Psoas muscle (tissue), 8 donors: ENCODE measurements around the gene RTL5. TPM values are rescaled to one million over a fixed set of nuclear protein-coding genes. Genes with fewer than 3 reads are reported as not detected.

ENCODE experiments used
- ATAC-seq, 4 donors: fragments of 200-7000 bp; cut with Tn5 transposase; one replicate each; pipeline ENCODE4 v1.9.1; 2020; ENCODE audit warnings: moderate library complexity in 3 of 4, mild to moderate bottlenecking in 2 of 4
- DNase-seq, 2 donors: peaks; one replicate each; pipeline ENCODE4 v3.0.0-alpha.2; 2020
- H3K27ac ChIP-seq: fragments of 200-600 bp; one replicate; pipeline ENCODE4 v1.8.0; 2022
- H3K27me3 ChIP-seq, 3 donors: fragments of 200-600 bp in 1 of 3; one replicate each; pipeline versions ENCODE4 v1.6.1 to v1.8.0; 2013 to 2022; ENCODE audit warnings: low read length in 2 of 3, mild to moderate bottlenecking in 2 of 3, moderate library complexity in 1 of 3; ENCODE audit not compliant: insufficient read depth in 3 of 3
- H3K36me3 ChIP-seq, 2 donors: fragments of 200-600 bp in 1 of 2; one replicate each; pipeline versions ENCODE4 v1.6.1 to v1.8.0; 2013 to 2022; ENCODE audit warnings: low read depth in 1 of 2, mild to moderate bottlenecking in 1 of 2, moderate library complexity in 1 of 2; ENCODE audit not compliant: insufficient read depth in 1 of 2
- H3K4me1 ChIP-seq: fragments of 200-600 bp; one replicate; pipeline ENCODE4 v1.8.0; 2022
- H3K4me3 ChIP-seq: fragments of 200-600 bp; one replicate; pipeline ENCODE4 v1.8.0; 2022; ENCODE audit warnings: mild to moderate bottlenecking
- H3K9me3 ChIP-seq: fragments of 200-600 bp; one replicate; pipeline ENCODE4 v1.8.0; 2022
- WGBS, 3 donors: extraction: QIAGEN DNeasy Blood & Tissue Kit; methylation state at CpG; one replicate each; pipeline versions ENCODE4 v1.1.6 to v1.1.7; 2013; 5-methylcytosine and 5-hydroxymethylcytosine counted together
- intact Hi-C, 2 donors: fragments of 100-400 bp; cut with DNase I; formaldehyde crosslinking; loops; one replicate each; pipeline versions ENCODE4 v1.11.0 to v1.14.2; 2022
- polyA plus RNA-seq, 3 donors: library from polyadenylated mRNA; stranded (reverse); fragments of 200-250 nt; gene quantifications; one replicate each; pipeline ENCODE4 v1.2.3, GENCODE V29; 2013
- total RNA-seq, 4 donors: library from RNA; stranded (reverse); fragmentation: NEBNext Ultra II Directional in 2 of 4; extraction: Animal tissue kit (Norgen Biotek cat#: 25700) in 2 of 4; gene quantifications; one replicate each; pipeline versions ENCODE4 v1.2.1 to v1.2.4, GENCODE V29; 2021 to 2023
- TF ChIP-seq, protein P1 (sequence below): fragments of 200-600 bp; IDR thresholded peaks from one replicate; pipeline ENCODE4 v1.8.0; 2022; ENCODE audit warnings: antibody characterized with exemption
- donor health status: healthy with polysubstance abuse.
- donor health status: DM: no; HTN: no; CAD: no; lungs with moderate emphysema.
- donor health status: Bipolar disorder and iron deficiency.
- donor health status: healthy.
- donor health status: DM: yes; HTN: yes; CAD: no.
- donor health status: DM: no; HTN: no; CAD: no.
- donor health status: DM: no; HTN: no; CAD: no.
- donor health status: DM: yes; HTN: yes; CAD: no.

RTL5 gene
- total and polyA plus RNA-seq, 7 donors: 0.37 to 2.2 (median 0.91) TPM

DNA sequence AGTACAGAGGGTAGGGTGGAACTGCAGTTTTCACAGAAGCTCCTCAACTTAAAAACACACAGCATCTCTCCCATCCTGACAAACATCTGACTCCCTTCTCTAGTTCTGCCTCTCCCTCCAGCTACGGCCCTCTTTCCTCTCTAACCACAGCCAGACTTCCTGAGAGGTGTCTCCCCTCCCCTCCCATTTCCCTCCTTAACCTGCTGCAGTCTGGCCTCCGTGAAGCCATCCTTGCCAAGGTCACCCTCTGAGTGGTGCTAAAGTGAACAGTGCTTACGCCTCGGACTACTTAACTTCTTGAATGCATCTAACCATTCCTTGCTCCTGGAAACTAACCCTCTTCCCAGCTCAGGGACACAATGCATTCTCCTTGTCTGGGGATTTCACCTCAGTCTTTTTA is 53.3 kb downstream of the RTL5 start:
- 69 to 75% (median 69%) methylated on average over 3 to 4 of the region's 4 CpGs for WGBS, 3 donors
- TF ChIP-seq, protein P1, sequence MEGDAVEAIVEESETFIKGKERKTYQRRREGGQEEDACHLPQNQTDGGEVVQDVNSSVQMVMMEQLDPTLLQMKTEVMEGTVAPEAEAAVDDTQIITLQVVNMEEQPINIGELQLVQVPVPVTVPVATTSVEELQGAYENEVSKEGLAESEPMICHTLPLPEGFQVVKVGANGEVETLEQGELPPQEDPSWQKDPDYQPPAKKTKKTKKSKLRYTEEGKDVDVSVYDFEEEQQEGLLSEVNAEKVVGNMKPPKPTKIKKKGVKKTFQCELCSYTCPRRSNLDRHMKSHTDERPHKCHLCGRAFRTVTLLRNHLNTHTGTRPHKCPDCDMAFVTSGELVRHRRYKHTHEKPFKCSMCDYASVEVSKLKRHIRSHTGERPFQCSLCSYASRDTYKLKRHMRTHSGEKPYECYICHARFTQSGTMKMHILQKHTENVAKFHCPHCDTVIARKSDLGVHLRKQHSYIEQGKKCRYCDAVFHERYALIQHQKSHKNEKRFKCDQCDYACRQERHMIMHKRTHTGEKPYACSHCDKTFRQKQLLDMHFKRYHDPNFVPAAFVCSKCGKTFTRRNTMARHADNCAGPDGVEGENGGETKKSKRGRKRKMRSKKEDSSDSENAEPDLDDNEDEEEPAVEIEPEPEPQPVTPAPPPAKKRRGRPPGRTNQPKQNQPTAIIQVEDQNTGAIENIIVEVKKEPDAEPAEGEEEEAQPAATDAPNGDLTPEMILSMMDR: no peak
- intact Hi-C loops: no loop called here
- Histone ChIP-seq H3K27me3 (peaks cover 0 to 21% (median 0%) of the 10 kb centered on the region in 3 donors), H3K27ac (no peak overlapping the region), H3K4me1 (no peaks in the 10 kb centered on the region), H3K4me3 (no peak overlapping the region), H3K36me3 (no peaks in the 10 kb centered on the region), H3K9me3 (no peaks in the 10 kb centered on the region)
- DNase-seq (no peak), ATAC-seq (no peak)

Other genes with a start within 250 kb of the RTL5 start
- 1 to 10 TPM; 1.9 to 4.4 (median 3.4) TPM for gene NHSL2, start 221.1 kb downstream of the RTL5 start, total RNA-seq
- gene NHSL2, start 221.1 kb downstream of the RTL5 start, polyA plus RNA-seq: under 1 TPM; 0.30 to 0.48 (median 0.40) TPM
- gene PIN4, start 49.8 kb upstream of the RTL5 start, total RNA-seq: 1 to 10 TPM; 8.3 to 8.9 (median 8.6) TPM
- 10 to 100 TPM; 11.0 to 19.3 (median 12.1) TPM for gene PIN4, start 49.8 kb upstream of the RTL5 start, polyA plus RNA-seq
- gene ERCC6L, start 107.1 kb upstream of the RTL5 start, total RNA-seq: under 1 TPM in 1 of 4 donors, not detected in 3; 0.22 TPM
- under 1 TPM in 2 of 3 donors, not detected in 1; 0.01 to 0.03 TPM for gene ERCC6L, start 107.1 kb upstream of the RTL5 start, polyA plus RNA-seq
- gene RPS4X, start 145.3 kb upstream of the RTL5 start, total RNA-seq: 100 to 1,000 TPM; 481 to 670 (median 523) TPM
- gene RPS4X, start 145.3 kb upstream of the RTL5 start, polyA plus RNA-seq: 100 to 1,000 TPM; 587 to 950 (median 770) TPM
- 1 to 10 TPM in 1 of 4 donors, not detected in 3; 2.3 TPM for gene CITED1, start 174.0 kb upstream of the RTL5 start, total RNA-seq
- gene CITED1, start 174.0 kb upstream of the RTL5 start, polyA plus RNA-seq: under 1 TPM; 0.19 to 0.96 (median 0.59) TPM